Measurements from ENCODE around the gene FGA. TPM values are rescaled to one million over a fixed set of nuclear protein-coding genes. Genes with fewer than 3 reads are reported as not detected.

The FGA gene
- total and polyA plus RNA-seq, 2 experiments from 2014 or later = 579 to 1,189 TPM

GRCh38 chr4:154573190-154573870 lies 17.2 kb downstream of the FGA start:
- no peaks in the 10 kb centered on the region for H3K27me3 ChIP-seq
- TF ChIP-seq EZH2 (IDR thresholded peaks at IDR 0.05; ENCODE audit: borderline replicate concordance) (no peak), EZH2phosphoT487 (IDR thresholded peaks at IDR 0.05; ENCODE audit: low read depth, severe bottlenecking, unreplicated experiment) (no peak), CTCF (IDR thresholded peaks at IDR 0.05; ENCODE audit: poor library complexity) (no peak)
- H3K79me2 ChIP-seq = no peaks in the 10 kb centered on the region
- DNase-seq (ENCODE audit: low spot score) = no peak
- H3K4me2 ChIP-seq = no peak overlapping the region
- H2AFZ ChIP-seq = no peak overlapping the region
- no peaks in the 10 kb centered on the region for H3K9me2 ChIP-seq (replicated peaks; ENCODE audit: insufficient read depth)
- WGBS (ENCODE audit: low lambda C conversion rate, missing lambda C conversion rate) = 66% methylated on average over 5 of the region's 5 CpGs
- no peaks in the 10 kb centered on the region for H3K36me3 ChIP-seq (replicated peaks; ENCODE audit: insufficient read depth, low read depth)
- peak overlapping the region; percentile 16 for H3K27ac ChIP-seq
- H3K9me3 ChIP-seq (ENCODE audit: low read depth) = no peaks in the 10 kb centered on the region
- H3K4me1 ChIP-seq (ENCODE audit: insufficient read depth) = no peaks in the 10 kb centered on the region
- no peak overlapping the region for H3K4me3 ChIP-seq
- H4K20me1 ChIP-seq (ENCODE audit: insufficient read depth, poor library complexity, severe bottlenecking) = no peaks in the 10 kb centered on the region

DNA sequence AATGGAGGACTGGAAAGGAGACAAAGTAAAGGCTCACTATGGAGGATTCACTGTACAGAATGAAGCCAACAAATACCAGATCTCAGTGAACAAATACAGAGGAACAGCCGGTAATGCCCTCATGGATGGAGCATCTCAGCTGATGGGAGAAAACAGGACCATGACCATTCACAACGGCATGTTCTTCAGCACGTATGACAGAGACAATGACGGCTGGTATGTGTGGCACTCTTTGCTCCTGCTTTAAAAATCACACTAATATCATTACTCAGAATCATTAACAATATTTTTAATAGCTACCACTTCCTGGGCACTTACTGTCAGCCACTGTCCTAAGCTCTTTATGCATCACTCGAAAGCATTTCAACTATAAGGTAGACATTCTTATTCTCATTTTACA lies 21.0 kb downstream of the FGA start:
- Histone ChIP-seq H3K4me2 (no peak overlapping the region), H3K27ac (no peak overlapping the region), H3K36me3 (replicated peaks; ENCODE audit: insufficient read depth, low read depth) (no peaks in the 10 kb centered on the region), H2AFZ (no peak overlapping the region), H3K9me3 (ENCODE audit: low read depth) (no peaks in the 10 kb centered on the region), H3K27me3 (no peaks in the 10 kb centered on the region), H3K9me2 (replicated peaks; ENCODE audit: insufficient read depth) (no peaks in the 10 kb centered on the region), H4K20me1 (ENCODE audit: insufficient read depth, poor library complexity, severe bottlenecking) (no peaks in the 10 kb centered on the region), H3K4me3 (no peak overlapping the region), H3K79me2 (peaks cover 6% of the 10 kb centered on the region), H3K4me1 (ENCODE audit: insufficient read depth) (no peaks in the 10 kb centered on the region)
- 97% methylated on average over 5 of the region's 5 CpGs for WGBS (ENCODE audit: low lambda C conversion rate, missing lambda C conversion rate)
- TF ChIP-seq EZH2 (IDR thresholded peaks at IDR 0.05; ENCODE audit: borderline replicate concordance) = no peak
- TF ChIP-seq CTCF (IDR thresholded peaks at IDR 0.05; ENCODE audit: poor library complexity) = no peak
- no peak for TF ChIP-seq EZH2phosphoT487 (IDR thresholded peaks at IDR 0.05; ENCODE audit: low read depth, severe bottlenecking, unreplicated experiment)
- no peak for DNase-seq (ENCODE audit: low spot score)

DNA sequence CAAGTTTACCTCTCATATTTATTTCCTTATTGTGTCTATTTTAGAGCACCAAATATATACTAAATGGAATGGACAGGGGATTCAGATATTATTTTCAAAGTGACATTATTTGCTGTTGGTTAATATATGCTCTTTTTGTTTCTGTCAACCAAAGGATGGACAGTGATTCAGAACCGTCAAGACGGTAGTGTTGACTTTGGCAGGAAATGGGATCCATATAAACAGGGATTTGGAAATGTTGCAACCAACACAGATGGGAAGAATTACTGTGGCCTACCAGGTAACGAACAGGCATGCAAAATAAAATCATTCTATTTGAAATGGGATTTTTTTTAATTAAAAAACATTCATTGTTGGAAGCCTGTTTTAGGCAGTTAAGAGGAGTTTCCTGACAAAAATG lies 21.5 kb downstream of the FGA start:
- WGBS (ENCODE audit: low lambda C conversion rate, missing lambda C conversion rate) = 57% methylated on average over 3 of the region's 3 CpGs
- H3K4me2 ChIP-seq = no peak overlapping the region
- H3K36me3 ChIP-seq (replicated peaks; ENCODE audit: insufficient read depth, low read depth) = no peaks in the 10 kb centered on the region

More for the DNA sequence above, 21.5 kb downstream of the FGA start:
- Histone ChIP-seq H2AFZ (no peak overlapping the region), H3K4me1 (ENCODE audit: insufficient read depth) (no peaks in the 10 kb centered on the region), H3K9me3 (ENCODE audit: low read depth) (no peaks in the 10 kb centered on the region), H3K4me3 (no peak overlapping the region), H3K9me2 (replicated peaks; ENCODE audit: insufficient read depth) (no peaks in the 10 kb centered on the region), H4K20me1 (ENCODE audit: insufficient read depth, poor library complexity, severe bottlenecking) (no peaks in the 10 kb centered on the region), H3K79me2 (peaks cover 11% of the 10 kb centered on the region), H3K27ac (no peak overlapping the region), H3K27me3 (no peaks in the 10 kb centered on the region)
- no peak for DNase-seq (ENCODE audit: low spot score)
- TF ChIP-seq EZH2 (IDR thresholded peaks at IDR 0.05; ENCODE audit: borderline replicate concordance) (no peak), EZH2phosphoT487 (IDR thresholded peaks at IDR 0.05; ENCODE audit: low read depth, severe bottlenecking, unreplicated experiment) (no peak), CTCF (IDR thresholded peaks at IDR 0.05; ENCODE audit: poor library complexity) (no peak)

Measured in hepatocyte (in vitro differentiated cells).